Esophagus mucosa (tissue), 1 donor: ENCODE data around the gene FAR2. TPM values are rescaled to one million over a fixed set of nuclear protein-coding genes. Genes with fewer than 3 reads are reported as not detected.
A peak's percentile ranks its signal among the peaks of the same experiment; 100 is the strongest.
"Not testable (repeated sequence)": the region's sequence is repeated elsewhere in the genome, so short reads cannot be mapped to it uniquely, and the experiment has no call there.

Experiments
- ATAC-seq: fragments of 200-7000 bp; cut with Tn5 transposase; one replicate; pipeline ENCODE4 v1.9.1; 2020
- total RNA-seq: library from RNA; stranded (reverse); gene quantifications from one replicate; pipeline ENCODE4 v1.2.4, GENCODE V29; 2023
- donor health status: DM: yes; HTN: yes; CAD: no.

FAR2 gene
- total RNA-seq: 1.1 TPM

- ATAC-seq: peak; percentile 61
Observed at GRCh38 chr12:29148911-29149690, at the start of gene FAR2. Gene FAR2, plus strand, starts transcription at chr12:29149278. Its CDS starts 121,172 bp downstream, at chr12:29270450.

GRCh38 chr12:29102741-29103140, 46.3 kb upstream of the FAR2 start:
- no peak for ATAC-seq

GRCh38 chr12:29103539-29103974, 45.5 kb upstream of the FAR2 start:
- no peak for ATAC-seq

GRCh38 chr12:29104516-29104915, 44.6 kb upstream of the FAR2 start:
- no peak for ATAC-seq

- no peak for ATAC-seq
Observed at GRCh38 chr12:29110506-29111442, 38.3 kb upstream of the FAR2 start.

- ATAC-seq: no peak
Observed at GRCh38 chr12:29113101-29113500, 36.0 kb upstream of the FAR2 start.

GRCh38 chr12:29116414-29116813, 32.7 kb upstream of the FAR2 start:
- no peak for ATAC-seq

GRCh38 chr12:29131539-29131938, 17.5 kb upstream of the FAR2 start:
- no peak for ATAC-seq

GRCh38 chr12:29132316-29132715, 16.8 kb upstream of the FAR2 start:
- no peak for ATAC-seq

- ATAC-seq: no peak
Observed at GRCh38 chr12:29133181-29133580, 15.9 kb upstream of the FAR2 start.

- ATAC-seq: no peak
Observed at GRCh38 chr12:29133680-29134079, 15.4 kb upstream of the FAR2 start.

GRCh38 chr12:29138256-29138655, 10.8 kb upstream of the FAR2 start:
- ATAC-seq: not testable (repeated sequence)

- not testable (repeated sequence) for ATAC-seq
Observed at GRCh38 chr12:29138855-29139254, 10.2 kb upstream of the FAR2 start.

GRCh38 chr12:29145372-29146170, 3.5 kb upstream of the FAR2 start:
- ATAC-seq: no peak

GRCh38 chr12:29146196-29146595, 2.9 kb upstream of the FAR2 start:
- ATAC-seq: no peak

GRCh38 chr12:29147731-29148595, 1.1 kb upstream of the FAR2 start:
- no peak for ATAC-seq

GRCh38 chr12:29148596-29148910, 525 bp upstream of the FAR2 start:
- peak; percentile 50 for ATAC-seq

GRCh38 chr12:29149691-29150281, 708 bp downstream of the FAR2 start:
- peak; percentile 26 for ATAC-seq

GRCh38 chr12:29150462-29150861, 1.4 kb downstream of the FAR2 start:
- ATAC-seq: no peak

- no peak for ATAC-seq
Observed at GRCh38 chr12:29152223-29152868, 3.3 kb downstream of the FAR2 start.
